DOHH2 (cell line): Measurements from ENCODE around the gene NSUN6.

Experiments used
- EZH2phosphoT487 ChIP-seq: fragments of 200-600 bp; sonication (generic); IDR thresholded peaks from 2 replicates; pipeline ENCODE4 v1.6.1; 2017; ENCODE audit warnings: borderline replicate concordance, mild to moderate bottlenecking, antibody characterized with exemption, low read length, moderate library complexity, mixed read lengths
- TF ChIP-seq, protein P1 (sequence below): fragments of 200-600 bp; sonication (generic); IDR thresholded peaks from one replicate; pipeline ENCODE4 v1.5.1; 2014; ENCODE audit warnings: antibody characterized with exemption, mild to moderate bottlenecking, low read depth, low read length; ENCODE audit not compliant: poor library complexity, severe bottlenecking

DNA sequence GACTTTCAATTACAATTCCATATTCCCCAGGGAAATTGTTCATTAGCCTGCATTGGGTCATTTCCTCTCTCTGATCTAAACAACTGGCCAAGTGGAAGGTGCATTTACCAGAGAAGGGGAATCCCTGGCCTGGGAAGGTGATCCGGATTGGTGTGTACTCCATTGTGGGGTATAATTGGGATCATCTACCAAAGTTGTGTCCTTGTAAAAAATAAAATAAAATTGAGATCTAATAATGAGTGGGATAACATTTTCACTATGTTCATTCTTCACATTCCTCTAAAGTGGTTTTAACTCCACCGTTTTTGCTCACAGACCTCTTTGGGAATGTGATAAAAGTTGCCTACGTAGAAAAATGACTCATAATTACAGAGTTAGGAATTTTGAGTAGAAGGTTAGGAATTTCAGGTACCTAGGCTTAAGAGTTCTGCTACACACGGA is 30.6 kb upstream of the NSUN6 start:
- TF ChIP-seq, protein P1, sequence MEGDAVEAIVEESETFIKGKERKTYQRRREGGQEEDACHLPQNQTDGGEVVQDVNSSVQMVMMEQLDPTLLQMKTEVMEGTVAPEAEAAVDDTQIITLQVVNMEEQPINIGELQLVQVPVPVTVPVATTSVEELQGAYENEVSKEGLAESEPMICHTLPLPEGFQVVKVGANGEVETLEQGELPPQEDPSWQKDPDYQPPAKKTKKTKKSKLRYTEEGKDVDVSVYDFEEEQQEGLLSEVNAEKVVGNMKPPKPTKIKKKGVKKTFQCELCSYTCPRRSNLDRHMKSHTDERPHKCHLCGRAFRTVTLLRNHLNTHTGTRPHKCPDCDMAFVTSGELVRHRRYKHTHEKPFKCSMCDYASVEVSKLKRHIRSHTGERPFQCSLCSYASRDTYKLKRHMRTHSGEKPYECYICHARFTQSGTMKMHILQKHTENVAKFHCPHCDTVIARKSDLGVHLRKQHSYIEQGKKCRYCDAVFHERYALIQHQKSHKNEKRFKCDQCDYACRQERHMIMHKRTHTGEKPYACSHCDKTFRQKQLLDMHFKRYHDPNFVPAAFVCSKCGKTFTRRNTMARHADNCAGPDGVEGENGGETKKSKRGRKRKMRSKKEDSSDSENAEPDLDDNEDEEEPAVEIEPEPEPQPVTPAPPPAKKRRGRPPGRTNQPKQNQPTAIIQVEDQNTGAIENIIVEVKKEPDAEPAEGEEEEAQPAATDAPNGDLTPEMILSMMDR: no peak
- no peak for TF ChIP-seq EZH2phosphoT487
